Cardiac ventricle fibroblast (primary cell): ENCODE results near the gene EXOC3. TPM values are rescaled to one million over a fixed set of nuclear protein-coding genes. Genes with fewer than 3 reads are reported as not detected.

Experiments used
- total RNA-seq: library from RNA; depleted of rRNA; stranded (reverse); fragments of >200 nt; gene quantifications from 2 replicates; pipeline ENCODE4 v1.2.3, GENCODE V29; 2015

EXOC3 gene
- 25.8 and 28.7 TPM in 2 replicates for total RNA-seq

GRCh38 chr5:442335-443238 is at the start of gene EXOC3:
Gene EXOC3, plus strand, starts transcription at chr5:443176. Its CDS starts 3,030 bp downstream, at chr5:446206.

Other genes starting within 250 kb of the EXOC3 start
- 6.0 and 6.1 TPM in 2 replicates for gene CCDC127, start 225.0 kb upstream of the EXOC3 start, total RNA-seq
- gene SDHA, start 224.9 kb upstream of the EXOC3 start, total RNA-seq: 73.9 and 85.9 TPM in 2 replicates
- 74.1 and 80.5 TPM in 2 replicates for gene PDCD6, start 171.5 kb upstream of the EXOC3 start, total RNA-seq
- gene AHRR, start 121.5 kb upstream of the EXOC3 start, total RNA-seq: 2.9 and 3.0 TPM in 2 replicates
- gene SLC9A3, start 81.3 kb downstream of the EXOC3 start, total RNA-seq: 3.0 and 3.1 TPM in 2 replicates
- gene CEP72, start 169.2 kb downstream of the EXOC3 start, total RNA-seq: 0.94 and 1.1 TPM in 2 replicates